HepG2 (cell line): ENCODE results near the gene DCLK1. TPM values are rescaled to one million over a fixed set of nuclear protein-coding genes. Genes with fewer than 3 reads are reported as not detected.

Source experiments
- ATAC-seq: fragments of 200-7000 bp; cut with Tn5 transposase; 3 replicates; pipeline ENCODE4 v1.9.1; 2020; ENCODE audit warnings: mild to moderate bottlenecking, moderate library complexity
- BruUV-seq: library from RNA; stranded (reverse); fragments of 400-500 nt; replicated peaks from 2 replicates; lab custom pipeline; 2021; lab: Mats Ljungman, UMichigan
- CTCF ChIA-PET: fragments of 300-600 bp; formaldehyde crosslinking; extraction: SDS; loops from one replicate; lab custom pipeline; 2021; ENCODE audit warnings: low total read pairs, inconsistent platforms, low intra/inter-chr PET ratio; lab: Yijun Ruan, JAX
- POLR2A ChIA-PET: fragments of 350-600 bp; sonication (Branson Sonifier 250); formaldehyde crosslinking; loops from one replicate; lab custom pipeline; 2020; ENCODE audit warnings: antibody characterized with exemption, inconsistent platforms; lab: Yijun Ruan, JAX
- DNase-seq: peaks from one replicate; pipeline ENCODE4 v3.0.0-alpha.2; 2015; ENCODE audit warnings: low spot score
- FAIRE-seq: peaks from 3 replicates; lab custom pipeline; 2011; peaks lifted over from hg19 to GRCh38; lab: Jason Lieb, UNC
- H2AFZ ChIP-seq: one replicate; pipeline ENCODE4 v1.6.1; 2011; ENCODE audit warnings: low read length, inconsistent platforms
- H3K27ac ChIP-seq: fragments of 300-600 bp; 3 replicates; pipeline ENCODE4 v1.8.0; 2011; ENCODE audit warnings: mixed run types, mild to moderate bottlenecking, mixed read lengths, low read length, inconsistent platforms; ENCODE audit not compliant: insufficient read depth; ENCODE audit errors: extremely low read length
- H3K27me3 ChIP-seq, 2 experiments: fragments of 200-600 bp in 1 of 2; 2 replicates in 1 of 2; 3 replicates in 1 of 2; pipeline versions ENCODE4 v1.6.0 to v1.8.0; 2011; ENCODE audit warnings: low read length in 2 of 2, mild to moderate bottlenecking in 2 of 2, moderate library complexity in 2 of 2, inconsistent platforms in 1 of 2; ENCODE audit not compliant: insufficient read depth in 2 of 2, control insufficient read depth in 1 of 2
- H3K36me3 ChIP-seq, 2 experiments: fragments of 200-600 bp in 1 of 2; replicated peaks in 1 of 2; 2 replicates in 1 of 2; 3 replicates in 1 of 2; pipeline versions ENCODE4 v1.5.1 to v1.8.0; 2011; ENCODE audit warnings: low read length in 2 of 2, inconsistent platforms in 1 of 2; ENCODE audit not compliant: insufficient read depth in 2 of 2, control insufficient read depth in 1 of 2
- H3K4me1 ChIP-seq: 2 replicates; pipeline ENCODE4 v1.5.1; 2012; ENCODE audit warnings: low read length, inconsistent platforms; ENCODE audit not compliant: insufficient read depth
- H3K4me2 ChIP-seq: 2 replicates; pipeline ENCODE4 v1.6.0; 2011; ENCODE audit warnings: low read depth, low read length, inconsistent platforms
- H3K4me3 ChIP-seq, 3 experiments: fragments of 200-600 bp in 1 of 3; sonication (generic), shearing (Covaris generic) in 1 of 3; replicated peaks in 1 of 3; 2 replicates each; pipeline ENCODE4 v1.5.1; 2011 to 2016; ENCODE audit warnings: low read length in 3 of 3, inconsistent platforms in 2 of 3, low read depth in 2 of 3, mild to moderate bottlenecking in 2 of 3, control low read depth in 1 of 3, mixed read lengths in 1 of 3; ENCODE audit not compliant: insufficient read depth in 1 of 3
- H3K79me2 ChIP-seq: one replicate; pipeline ENCODE4 v1.6.1; 2011; ENCODE audit warnings: low read length, inconsistent platforms; ENCODE audit not compliant: insufficient read depth
- H3K9ac ChIP-seq: 2 replicates; pipeline ENCODE4 v1.6.0; 2011; ENCODE audit warnings: mild to moderate bottlenecking, low read depth, low read length, inconsistent platforms; ENCODE audit not compliant: insufficient read depth
- H3K9me3 ChIP-seq: 2 replicates; pipeline ENCODE4 v1.5.1; 2012; ENCODE audit warnings: mild to moderate bottlenecking, low read length
- H4K20me1 ChIP-seq: 2 replicates; pipeline ENCODE4 v1.6.0; 2011; ENCODE audit warnings: inconsistent platforms, mild to moderate bottlenecking, low read length, moderate library complexity; ENCODE audit not compliant: insufficient read depth
- ATF3 ChIP-seq: sonication (generic); formaldehyde crosslinking; IDR thresholded peaks from 2 replicates; pipeline ENCODE4 v1.4.0; 2020; ENCODE audit warnings: missing genetic modification reagents
- CHCHD3 ChIP-seq: sonication (generic); formaldehyde crosslinking; IDR thresholded peaks from 2 replicates; pipeline ENCODE4 v1.8.0; 2022; ENCODE audit warnings: mild to moderate bottlenecking, missing genetic modification reagents, moderate library complexity
- FOXC1 ChIP-seq: sonication (generic); formaldehyde crosslinking; IDR thresholded peaks from 2 replicates; pipeline ENCODE4 v1.8.0; 2022; ENCODE audit warnings: mild to moderate bottlenecking, missing genetic modification reagents, borderline replicate concordance
- HNRNPLL ChIP-seq: fragments of 200-400 bp; formaldehyde crosslinking; IDR thresholded peaks from 2 replicates; pipeline ENCODE4 v1.6.1; 2017; ENCODE audit warnings: mild to moderate bottlenecking, low read depth, low read length; ENCODE audit not compliant: poor library complexity, severe bottlenecking
- JUND ChIP-seq: sonication (generic); formaldehyde crosslinking; IDR thresholded peaks from 2 replicates; pipeline ENCODE4 v1.8.0; 2022; ENCODE audit warnings: mild to moderate bottlenecking, missing genetic modification reagents
- KAT7 ChIP-seq: IDR thresholded peaks from 2 replicates; pipeline ENCODE4 v1.6.1; 2018; ENCODE audit warnings: borderline replicate concordance, missing compliant biosample characterization
- PRMT3 ChIP-seq: sonication (generic); formaldehyde crosslinking; IDR thresholded peaks from 2 replicates; pipeline ENCODE4 v1.8.1; 2022; ENCODE audit warnings: low read depth, mild to moderate bottlenecking, moderate library complexity, missing genetic modification reagents, borderline replicate concordance
- SETDB1 ChIP-seq: sonication (generic); formaldehyde crosslinking; IDR thresholded peaks from 2 replicates; pipeline ENCODE4 v1.5.1; 2020; ENCODE audit warnings: missing genetic modification reagents, mild to moderate bottlenecking, borderline replicate concordance
- SNAPC2 ChIP-seq: sonication (generic); formaldehyde crosslinking; IDR thresholded peaks from 2 replicates; pipeline ENCODE4 v1.8.1; 2022; ENCODE audit warnings: mild to moderate bottlenecking, missing genetic modification reagents
- SP2 ChIP-seq: sonication (generic); formaldehyde crosslinking; IDR thresholded peaks from 2 replicates; pipeline ENCODE4 v1.5.1; 2020; ENCODE audit warnings: mild to moderate bottlenecking, missing genetic modification reagents
- SRSF9 ChIP-seq: fragments of 200-400 bp; formaldehyde crosslinking; IDR thresholded peaks from 2 replicates; pipeline ENCODE4 v1.6.1; 2018; ENCODE audit warnings: borderline replicate concordance, mild to moderate bottlenecking, low read depth, low read length; ENCODE audit not compliant: insufficient read depth, poor library complexity, severe bottlenecking
- TEF ChIP-seq: sonication (generic); formaldehyde crosslinking; IDR thresholded peaks from 2 replicates; pipeline ENCODE4 v1.5.0; 2020; ENCODE audit warnings: missing genetic modification reagents
- TIGD3 ChIP-seq: sonication (generic); formaldehyde crosslinking; IDR thresholded peaks from 2 replicates; pipeline ENCODE4 v1.5.1; 2020; ENCODE audit warnings: mild to moderate bottlenecking, missing genetic modification reagents, borderline replicate concordance
- ZNF260 ChIP-seq: sonication (generic); formaldehyde crosslinking; IDR thresholded peaks from 2 replicates; pipeline ENCODE4 v1.4.0; 2020; ENCODE audit warnings: missing genetic modification reagents, low read depth, mild to moderate bottlenecking, borderline replicate concordance
- ZNF546 ChIP-seq: sonication (generic); formaldehyde crosslinking; conservative IDR thresholded peaks from 2 replicates; pipeline ENCODE4 v1.8.1; 2023; ENCODE audit warnings: mild to moderate bottlenecking, missing genetic modification reagents
- ZNF607 ChIP-seq: sonication (generic); formaldehyde crosslinking; IDR thresholded peaks from 2 replicates; pipeline ENCODE4 v1.5.1; 2020; ENCODE audit warnings: missing genetic modification reagents, mild to moderate bottlenecking, borderline replicate concordance
- ZNF75D ChIP-seq: sonication (generic); formaldehyde crosslinking; IDR thresholded peaks from 2 replicates; pipeline ENCODE4 v1.8.1; 2023; ENCODE audit warnings: missing genetic modification reagents, mild to moderate bottlenecking, borderline replicate concordance
- ZNF773 ChIP-seq: sonication (generic); formaldehyde crosslinking; IDR thresholded peaks from 2 replicates; pipeline ENCODE4 v1.4.0; 2020; ENCODE audit warnings: missing genetic modification reagents, borderline replicate concordance
- WGBS: methylation state at CpG from one replicate; pipeline ENCODE4 v1.1.6; 2017; ENCODE audit warnings: low lambda C conversion rate; 5-methylcytosine and 5-hydroxymethylcytosine counted together
- in situ Hi-C: cut with HindIII; loops from 2 replicates; pipeline ENCODE4 v1.10.0; 2017; ENCODE audit warnings: low pct_unique_long_range_greater_than_20kb; ENCODE audit not compliant: extremely low pct_ligation_motif_present
- intact Hi-C: fragments of 100-400 bp; cut with micrococcal nuclease; formaldehyde crosslinking; loops from one replicate; pipeline ENCODE4 v1.10.0; 2022; ENCODE audit not compliant: unreplicated experiment
- polyA plus RNA-seq, 8 experiments: library from polyadenylated mRNA; depleted of rRNA in 3 of 8; stranded (reverse) in 7 of 8; unstranded in 1 of 8; fragments of >200 nt; fragmentation: Illumina TruSeq in 4 of 8; extraction: Trizol in 4 of 8; gene quantifications; 2 replicates each; pipeline versions ENCODE4 v1.2.1 to v1.2.3, GENCODE V29; 2011 to 2016; ENCODE audit warnings: low read depth in 4 of 8, missing spikeins in 1 of 8, mixed read lengths in 1 of 8; ENCODE audit not compliant: insufficient read depth in 1 of 8
- total RNA-seq, 5 experiments: library from RNA; depleted of rRNA; stranded (reverse); fragments of >200 nt; fragmentation: Illumina TruSeq; extraction: Trizol; gene quantifications; 2 replicates each; pipeline ENCODE4 v1.2.3, GENCODE V29; 2016; ENCODE audit warnings: low read depth in 1 of 5

The DCLK1 gene
- total and polyA plus RNA-seq, 2 of the 13 experiments (the other 11 are each of a cell fraction or from before 2014, with no cell fraction given): not detected

- Histone ChIP-seq H3K9ac (no peak overlapping the region), H3K4me3 (no peak overlapping the region), H3K27me3 (no peaks in the 10 kb centered on the region; a peak in 1 of 5 replicates), H3K79me2 (no peaks in the 10 kb centered on the region), H3K9me3 (no peaks in the 10 kb centered on the region), H3K36me3 (no peaks in the 10 kb centered on the region), H3K27ac (no peak overlapping the region), H2AFZ (no peak overlapping the region), H3K4me2 (no peak overlapping the region), H3K4me1 (no peaks in the 10 kb centered on the region), H4K20me1 (no peaks in the 10 kb centered on the region)
- POLR2A ChIA-PET: no interaction called here
- DNase-seq: no peak
- intact Hi-C loops (no loop called here), in situ Hi-C loops (no loop called here)
- ATAC-seq: no peak
- WGBS: 5% methylated on average over 4 of the region's 4 CpGs
- TF ChIP-seq SNAPC2: no peak
- TF ChIP-seq ZNF546 (CRISPR knock-in tag): no peak
- no TSS peak for BruUV-seq
- FAIRE-seq: no peak
- CTCF ChIA-PET: no interaction called here
These were observed 183.9 kb downstream of the DCLK1 start for GRCh38 chr13:35947315-35947714.

GRCh38 chr13:35945368-35945767, 185.8 kb downstream of the DCLK1 start:
- in situ Hi-C loops: no loop called here
- Histone ChIP-seq H3K9me3 (no peaks in the 10 kb centered on the region), H3K79me2 (no peaks in the 10 kb centered on the region), H3K4me3 (no peak overlapping the region), H3K36me3 (no peaks in the 10 kb centered on the region), H3K4me1 (no peaks in the 10 kb centered on the region), H3K4me2 (no peak overlapping the region), H3K9ac (no peak overlapping the region), H3K27me3 (no peaks in the 10 kb centered on the region; a peak in 1 of 5 replicates), H2AFZ (no peak overlapping the region), H3K27ac (no peak overlapping the region), H4K20me1 (no peaks in the 10 kb centered on the region)
- WGBS: 0% methylated on average over 3 of the region's 4 CpGs
- CTCF ChIA-PET: no interaction called here
- ATAC-seq: no peak
- intact Hi-C loops: no loop called here
- no peak for DNase-seq
- no TSS peak for BruUV-seq
- no peak for FAIRE-seq
- POLR2A ChIA-PET: no interaction called here
- TF ChIP-seq SP2: no peak
- no peak for TF ChIP-seq KAT7 (CRISPR knock-in tag)
- TF ChIP-seq ZNF75D (CRISPR knock-in tag): no peak
- TF ChIP-seq FOXC1: no peak
- no peak for TF ChIP-seq JUND
- TF ChIP-seq SRSF9: no peak
- TF ChIP-seq CHCHD3: no peak
- no peak for TF ChIP-seq ZNF260 (CRISPR knock-in tag)
- TF ChIP-seq ZNF607 (CRISPR knock-in tag): no peak
- TF ChIP-seq TIGD3 (CRISPR knock-in tag): no peak
- no peak for TF ChIP-seq HNRNPLL
- no peak for TF ChIP-seq TEF (CRISPR knock-in tag)
- TF ChIP-seq SETDB1 (CRISPR knock-in tag): no peak
- TF ChIP-seq PRMT3: no peak
- TF ChIP-seq ZNF773 (CRISPR knock-in tag): no peak
- no peak for TF ChIP-seq ATF3 (CRISPR knock-in tag)
